ENCODE results near the gene ZFHX3. TPM values are rescaled to one million over a fixed set of nuclear protein-coding genes. Genes with fewer than 3 reads are reported as not detected.

The ZFHX3 gene
- polyA plus RNA-seq, 4 donors = 0.45 to 12.8 (median 2.7) TPM

DNA sequence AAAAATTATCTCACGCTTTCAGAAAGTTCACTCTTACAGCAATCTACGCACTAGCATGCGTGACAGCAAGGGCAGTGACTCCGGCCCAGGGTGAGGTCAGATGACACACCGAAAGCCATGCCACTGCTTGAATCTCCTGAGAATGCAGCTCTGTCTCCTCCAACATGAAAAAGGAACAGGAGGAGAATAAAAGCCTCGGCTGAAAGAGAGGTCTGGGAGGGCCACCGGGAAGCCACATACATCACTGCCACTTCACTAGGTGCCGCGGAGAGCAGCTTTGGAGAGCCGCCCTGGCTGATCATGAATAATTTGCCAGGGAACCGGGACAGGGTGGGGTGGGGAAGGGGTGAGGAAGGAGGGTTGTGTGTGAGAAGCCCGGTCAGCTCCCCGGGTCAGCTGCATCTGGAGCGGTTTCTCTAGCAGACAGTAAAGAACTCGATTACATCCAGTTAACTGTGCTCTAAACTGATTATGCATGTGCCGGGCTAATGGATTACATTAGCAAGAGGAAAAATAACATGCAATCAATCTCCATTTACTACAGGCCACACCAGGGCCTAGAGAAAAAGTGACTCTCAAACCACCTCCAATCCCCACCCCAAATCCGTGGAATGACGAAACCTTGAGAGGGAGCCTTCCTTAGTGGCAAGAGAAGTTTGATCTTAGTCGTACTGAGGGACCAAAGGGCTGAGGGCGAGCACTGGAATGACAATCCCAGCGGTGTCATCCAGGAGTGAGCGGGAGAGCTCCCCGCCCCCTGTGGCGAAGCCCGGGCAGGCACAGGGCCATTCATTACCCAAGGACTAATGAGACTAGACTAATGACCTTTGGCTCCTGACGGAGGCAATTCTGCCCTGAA lies 100.3 kb downstream of the ZFHX3 start:
- FAIRE-seq (no peak), DNase-seq (peak; percentile 71 to 86)
- 50 to 67% (median 59%) methylated on average over 26 of the region's 26 CpGs for WGBS, 3 donors
- peaks cover 0 to 31% (median 0%) of the 10 kb centered on the region in 3 donors for H3K36me3 ChIP-seq (ENCODE audit: control insufficient read depth in 3 of 3, insufficient read depth in 2 of 3, low read depth in 1 of 3, low read length in 3 of 3)
- peaks cover 3 to 41% (median 8%) of the 10 kb centered on the region in 3 donors for H3K4me1 ChIP-seq (ENCODE audit: control insufficient read depth in 3 of 3, insufficient read depth in 2 of 3, low read depth in 1 of 3, low read length in 2 of 3)
- no peak overlapping the region for H3K4me3 ChIP-seq (ENCODE audit: low read depth in 1 of 3, low read length in 3 of 3)
- H3K9me3 ChIP-seq (ENCODE audit: control insufficient read depth in 2 of 2, insufficient read depth in 1 of 2, low read depth in 1 of 2, low read length in 1 of 2) = no peaks in the 10 kb centered on the region
- H3K27ac ChIP-seq (ENCODE audit: low read depth in 1 of 3, low read length in 2 of 3) = peak overlapping the region in 1 of 3 donors; percentile 77
- no peaks in the 10 kb centered on the region for H3K27me3 ChIP-seq (ENCODE audit: control insufficient read depth in 3 of 3, insufficient read depth in 3 of 3, low read length in 3 of 3)

- FAIRE-seq = no peak
- Histone ChIP-seq H3K9me3 (ENCODE audit: control insufficient read depth in 2 of 2, insufficient read depth in 1 of 2, low read depth in 1 of 2, low read length in 1 of 2) (no peaks in the 10 kb centered on the region), H3K4me3 (ENCODE audit: low read depth in 1 of 3, low read length in 3 of 3) (no peak overlapping the region), H3K27me3 (ENCODE audit: control insufficient read depth in 3 of 3, insufficient read depth in 3 of 3, low read length in 3 of 3) (no peaks in the 10 kb centered on the region), H3K4me1 (ENCODE audit: control insufficient read depth in 3 of 3, insufficient read depth in 2 of 3, low read depth in 1 of 3, low read length in 2 of 3) (peaks cover 0 to 37% (median 8%) of the 10 kb centered on the region in 3 donors), H3K36me3 (ENCODE audit: control insufficient read depth in 3 of 3, insufficient read depth in 2 of 3, low read depth in 1 of 3, low read length in 3 of 3) (peaks cover 0 to 31% (median 0%) of the 10 kb centered on the region in 3 donors), H3K27ac (ENCODE audit: low read depth in 1 of 3, low read length in 2 of 3) (peak overlapping the region in 1 of 3 donors; percentile 77)
- DNase-seq = peak; percentile 48 to 73
- 40 to 70% (median 49%) methylated on average over 15 of the region's 15 CpGs for WGBS, 3 donors
Observed at GRCh38 chr16:72946474-72947194, 101.3 kb downstream of the ZFHX3 start.

DNA sequence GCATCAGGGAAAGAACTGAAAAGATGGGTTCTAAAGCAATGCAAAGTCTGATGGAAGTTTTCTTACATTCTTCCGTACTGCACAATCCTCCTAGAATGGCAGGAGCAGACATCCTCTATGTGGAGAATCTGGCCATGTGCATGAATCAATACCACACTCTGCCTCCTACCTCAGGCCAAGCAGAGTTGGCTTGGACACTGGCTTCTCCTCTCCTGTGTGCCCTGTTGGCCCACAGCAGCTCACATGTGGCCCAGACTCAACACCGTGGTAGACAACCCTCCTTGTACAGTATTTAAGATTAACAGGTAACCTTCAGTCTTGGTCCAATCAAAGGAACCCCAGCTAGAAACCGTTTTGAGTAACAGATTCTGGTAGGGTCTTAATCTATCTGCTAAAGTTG lies 101.9 kb downstream of the ZFHX3 start:
- Histone ChIP-seq H3K36me3 (ENCODE audit: control insufficient read depth in 3 of 3, insufficient read depth in 2 of 3, low read depth in 1 of 3, low read length in 3 of 3) (peaks cover 0 to 31% (median 0%) of the 10 kb centered on the region in 3 donors), H3K4me1 (ENCODE audit: control insufficient read depth in 3 of 3, insufficient read depth in 2 of 3, low read depth in 1 of 3, low read length in 2 of 3) (peaks cover 0 to 37% (median 8%) of the 10 kb centered on the region in 3 donors), H3K9me3 (ENCODE audit: control insufficient read depth in 2 of 2, insufficient read depth in 1 of 2, low read depth in 1 of 2, low read length in 1 of 2) (no peaks in the 10 kb centered on the region), H3K4me3 (ENCODE audit: low read depth in 1 of 3, low read length in 3 of 3) (no peak overlapping the region), H3K27me3 (ENCODE audit: control insufficient read depth in 3 of 3, insufficient read depth in 3 of 3, low read length in 3 of 3) (no peaks in the 10 kb centered on the region), H3K27ac (ENCODE audit: low read depth in 1 of 3, low read length in 2 of 3) (no peak overlapping the region)
- FAIRE-seq (no peak), DNase-seq (no peak)
- WGBS, 3 donors = 45 to 72% (median 62%) methylated on average over 3 of the region's 3 CpGs

- Histone ChIP-seq H3K4me1 (ENCODE audit: control insufficient read depth in 3 of 3, insufficient read depth in 2 of 3, low read depth in 1 of 3, low read length in 2 of 3) (peaks cover 0 to 39% (median 8%) of the 10 kb centered on the region in 3 donors), H3K36me3 (ENCODE audit: control insufficient read depth in 3 of 3, insufficient read depth in 2 of 3, low read depth in 1 of 3, low read length in 3 of 3) (peaks cover 0 to 28% (median 0%) of the 10 kb centered on the region in 3 donors), H3K27me3 (ENCODE audit: control insufficient read depth in 3 of 3, insufficient read depth in 3 of 3, low read length in 3 of 3) (no peaks in the 10 kb centered on the region), H3K4me3 (ENCODE audit: low read depth in 1 of 3, low read length in 3 of 3) (no peak overlapping the region), H3K9me3 (ENCODE audit: control insufficient read depth in 2 of 2, insufficient read depth in 1 of 2, low read depth in 1 of 2, low read length in 1 of 2) (no peaks in the 10 kb centered on the region), H3K27ac (ENCODE audit: low read depth in 1 of 3, low read length in 2 of 3) (no peak overlapping the region)
- no peak for DNase-seq
- 89 to 95% (median 92%) methylated on average over 8 of the region's 8 CpGs for WGBS, 3 donors
- FAIRE-seq = no peak
Observed at GRCh38 chr16:72945611-72946010, 102.3 kb downstream of the ZFHX3 start.

GRCh38 chr16:72944757-72945485 lies 103.0 kb downstream of the ZFHX3 start:
- no peaks in the 10 kb centered on the region for H3K9me3 ChIP-seq (ENCODE audit: control insufficient read depth in 2 of 2, insufficient read depth in 1 of 2, low read depth in 1 of 2, low read length in 1 of 2)
- FAIRE-seq (no peak), DNase-seq (no peak)
- peaks cover 0 to 45% (median 8%) of the 10 kb centered on the region in 3 donors for H3K4me1 ChIP-seq (ENCODE audit: control insufficient read depth in 3 of 3, insufficient read depth in 2 of 3, low read depth in 1 of 3, low read length in 2 of 3)
- peaks cover 0 to 22% (median 0%) of the 10 kb centered on the region in 3 donors for H3K36me3 ChIP-seq (ENCODE audit: control insufficient read depth in 3 of 3, insufficient read depth in 2 of 3, low read depth in 1 of 3, low read length in 3 of 3)
- no peaks in the 10 kb centered on the region for H3K27me3 ChIP-seq (ENCODE audit: control insufficient read depth in 3 of 3, insufficient read depth in 3 of 3, low read length in 3 of 3)
- H3K4me3 ChIP-seq (ENCODE audit: low read depth in 1 of 3, low read length in 3 of 3) = no peak overlapping the region
- H3K27ac ChIP-seq (ENCODE audit: low read depth in 1 of 3, low read length in 2 of 3) = no peak overlapping the region
- WGBS, 3 donors = 78 to 87% (median 79%) methylated on average over 7 of the region's 7 CpGs

DNA sequence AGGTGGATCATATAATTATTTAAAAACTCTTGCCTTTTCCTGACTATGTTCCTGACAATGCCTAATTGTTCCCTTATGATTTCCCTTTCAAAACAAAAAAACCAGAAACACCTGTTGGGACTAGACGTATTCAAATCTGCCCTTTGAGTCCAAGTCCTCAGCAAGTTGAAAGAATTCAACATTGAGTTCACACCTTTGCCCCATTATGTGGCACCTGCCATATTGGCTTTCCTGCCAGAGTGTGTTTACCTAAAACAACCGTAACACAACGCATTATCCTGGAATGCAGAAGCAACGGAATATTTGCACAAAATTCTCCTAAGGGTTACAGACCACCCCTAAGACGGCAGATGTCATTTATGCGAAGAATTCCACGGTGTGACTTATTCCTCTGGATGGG lies 105.9 kb downstream of the ZFHX3 start:
- Histone ChIP-seq H3K36me3 (ENCODE audit: control insufficient read depth in 3 of 3, insufficient read depth in 2 of 3, low read depth in 1 of 3, low read length in 3 of 3) (peaks cover 0 to 15% (median 0%) of the 10 kb centered on the region in 3 donors), H3K4me1 (ENCODE audit: control insufficient read depth in 3 of 3, insufficient read depth in 2 of 3, low read depth in 1 of 3, low read length in 2 of 3) (peaks cover 4 to 39% (median 10%) of the 10 kb centered on the region in 3 donors), H3K9me3 (ENCODE audit: control insufficient read depth in 2 of 2, insufficient read depth in 1 of 2, low read depth in 1 of 2, low read length in 1 of 2) (no peaks in the 10 kb centered on the region), H3K27ac (ENCODE audit: low read depth in 1 of 3, low read length in 2 of 3) (no peak overlapping the region), H3K27me3 (ENCODE audit: control insufficient read depth in 3 of 3, insufficient read depth in 3 of 3, low read length in 3 of 3) (no peaks in the 10 kb centered on the region), H3K4me3 (ENCODE audit: low read depth in 1 of 3, low read length in 3 of 3) (no peak overlapping the region)
- DNase-seq (peak; percentile 43 to 44), FAIRE-seq (no peak)
- WGBS, 3 donors = 38 to 68% (median 42%) methylated on average over 7 of the region's 7 CpGs

DNA sequence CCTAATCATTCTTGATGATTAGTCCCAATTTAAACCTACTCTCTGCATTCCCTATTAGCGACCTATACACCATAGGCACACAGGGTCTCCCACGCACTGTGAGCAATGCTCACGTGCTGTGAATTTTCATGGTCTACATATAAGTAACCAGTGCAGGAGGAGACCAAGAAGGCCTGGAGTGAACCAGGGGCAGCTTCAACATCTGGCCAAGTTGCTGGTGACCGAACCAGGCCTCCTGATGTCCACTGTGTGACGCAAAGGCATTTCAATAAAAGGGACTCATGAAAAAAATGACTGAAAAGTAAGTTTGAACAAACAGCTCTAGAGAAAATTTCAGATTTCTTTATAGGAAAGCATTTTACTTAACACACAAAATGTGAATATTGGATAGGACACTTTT lies 107.0 kb downstream of the ZFHX3 start:
- DNase-seq = no peak
- Histone ChIP-seq H3K27ac (ENCODE audit: low read depth in 1 of 3, low read length in 2 of 3) (no peak overlapping the region), H3K4me1 (ENCODE audit: control insufficient read depth in 3 of 3, insufficient read depth in 2 of 3, low read depth in 1 of 3, low read length in 2 of 3) (peaks cover 0 to 35% (median 10%) of the 10 kb centered on the region in 3 donors), H3K27me3 (ENCODE audit: control insufficient read depth in 3 of 3, insufficient read depth in 3 of 3, low read length in 3 of 3) (no peaks in the 10 kb centered on the region), H3K4me3 (ENCODE audit: low read depth in 1 of 3, low read length in 3 of 3) (no peak overlapping the region), H3K9me3 (ENCODE audit: control insufficient read depth in 2 of 2, insufficient read depth in 1 of 2, low read depth in 1 of 2, low read length in 1 of 2) (no peaks in the 10 kb centered on the region), H3K36me3 (ENCODE audit: control insufficient read depth in 3 of 3, insufficient read depth in 2 of 3, low read depth in 1 of 3, low read length in 3 of 3) (peaks cover 0 to 12% (median 0%) of the 10 kb centered on the region in 3 donors)
- FAIRE-seq = no peak
- 86 to 95% (median 93%) methylated on average over 5 of the region's 5 CpGs for WGBS, 3 donors

- Histone ChIP-seq H3K4me3 (ENCODE audit: low read depth in 1 of 3, low read length in 3 of 3) (no peak overlapping the region), H3K27me3 (ENCODE audit: control insufficient read depth in 3 of 3, insufficient read depth in 3 of 3, low read length in 3 of 3) (no peaks in the 10 kb centered on the region), H3K36me3 (ENCODE audit: control insufficient read depth in 3 of 3, insufficient read depth in 2 of 3, low read depth in 1 of 3, low read length in 3 of 3) (peaks cover 0 to 5% (median 0%) of the 10 kb centered on the region in 3 donors), H3K4me1 (ENCODE audit: control insufficient read depth in 3 of 3, insufficient read depth in 2 of 3, low read depth in 1 of 3, low read length in 2 of 3) (peaks cover 0 to 32% (median 10%) of the 10 kb centered on the region in 3 donors), H3K9me3 (ENCODE audit: control insufficient read depth in 2 of 2, insufficient read depth in 1 of 2, low read depth in 1 of 2, low read length in 1 of 2) (no peaks in the 10 kb centered on the region), H3K27ac (ENCODE audit: low read depth in 1 of 3, low read length in 2 of 3) (peak overlapping the region in 2 of 3 donors; percentile 52 to 89)
- WGBS, 3 donors = 18 to 40% (median 33%) methylated on average over 10 of the region's 10 CpGs
- FAIRE-seq (no peak), DNase-seq (peak; percentile 49 to 67)
Observed at GRCh38 chr16:72939247-72939646, 108.7 kb downstream of the ZFHX3 start.
